Measurements from ENCODE around the gene SPTB.

SPTB gene

GRCh38 chr14:64885559-64885958 lies 5.9 kb upstream of the SPTB start:
- DNase-seq (ENCODE audit: low read depth): no peak

GRCh38 chr14:64880221-64881121 lies 764 bp upstream of the SPTB start:
- peak; percentile 25 for DNase-seq (ENCODE audit: low read depth)

GRCh38 chr14:64878837-64879634 lies 671 bp downstream of the SPTB start:
- no peak for DNase-seq (ENCODE audit: low read depth)

DNA sequence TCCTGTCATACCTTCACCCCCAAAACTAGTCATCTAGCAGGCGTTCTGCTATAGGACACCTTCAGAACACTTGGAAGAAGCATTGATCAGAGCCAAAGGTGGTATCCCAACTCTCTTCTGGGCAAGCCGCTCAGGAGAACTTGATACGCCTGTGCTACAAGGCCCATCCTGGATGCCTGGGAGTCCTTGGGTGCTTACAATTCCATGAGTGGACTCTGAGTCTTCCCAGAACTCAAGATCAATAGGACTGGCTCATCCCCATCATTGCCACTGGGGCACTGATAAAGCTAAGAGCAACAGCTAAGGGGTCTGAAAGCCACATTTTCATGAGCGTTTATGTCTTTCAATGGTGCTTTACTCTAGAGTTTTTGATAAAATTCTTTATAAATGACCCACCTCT lies 1.9 kb downstream of the SPTB start:
- DNase-seq (ENCODE audit: low read depth): no peak

DNA sequence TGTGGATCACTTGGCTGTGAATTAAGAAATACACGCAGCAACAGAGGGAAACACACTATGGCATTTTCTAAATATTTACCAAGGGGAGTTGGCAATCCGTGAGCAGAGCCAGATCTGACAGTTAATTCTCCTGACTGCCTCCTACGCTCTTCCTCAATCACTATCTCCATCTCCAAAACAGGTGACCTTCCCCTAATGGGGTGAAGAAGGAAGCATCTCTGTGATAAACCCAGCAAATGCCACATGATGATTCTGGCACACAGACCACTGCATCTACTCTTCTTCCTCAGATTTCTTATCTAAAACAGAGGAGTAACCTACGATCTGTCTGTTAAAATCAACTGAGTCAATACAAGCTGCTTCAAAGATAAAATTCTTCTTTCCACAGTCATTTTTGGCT lies 4.4 kb downstream of the SPTB start:
- no peak for DNase-seq (ENCODE audit: low read depth)

GRCh38 chr14:64873506-64874219 lies 6.0 kb downstream of the SPTB start:
- no peak for DNase-seq (ENCODE audit: low read depth)

- DNase-seq (ENCODE audit: low read depth): no peak
Observed at GRCh38 chr14:64871344-64871743, 8.4 kb downstream of the SPTB start.

- DNase-seq (ENCODE audit: low read depth): no peak
Observed at GRCh38 chr14:64870160-64870559, 9.5 kb downstream of the SPTB start.

DNA sequence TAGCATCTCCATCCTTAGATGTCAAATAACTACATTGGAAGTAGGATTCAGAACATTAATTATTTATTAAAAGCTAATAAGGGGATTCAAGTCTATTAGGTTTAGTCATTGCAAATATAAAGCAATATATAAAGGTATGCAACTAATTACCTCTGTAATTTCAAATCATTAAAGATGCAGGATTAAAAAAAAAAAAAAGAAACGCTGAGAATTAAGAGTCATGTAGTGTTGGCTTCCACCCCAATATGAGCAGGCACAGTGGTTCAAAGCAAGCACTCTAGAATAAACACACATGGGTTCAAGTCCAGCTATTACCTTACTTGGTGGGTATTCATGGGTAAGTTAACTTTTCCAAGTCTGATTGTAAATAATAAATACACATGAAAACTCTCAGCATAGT lies 10.9 kb downstream of the SPTB start:
- no peak for DNase-seq (ENCODE audit: low read depth)

DNA sequence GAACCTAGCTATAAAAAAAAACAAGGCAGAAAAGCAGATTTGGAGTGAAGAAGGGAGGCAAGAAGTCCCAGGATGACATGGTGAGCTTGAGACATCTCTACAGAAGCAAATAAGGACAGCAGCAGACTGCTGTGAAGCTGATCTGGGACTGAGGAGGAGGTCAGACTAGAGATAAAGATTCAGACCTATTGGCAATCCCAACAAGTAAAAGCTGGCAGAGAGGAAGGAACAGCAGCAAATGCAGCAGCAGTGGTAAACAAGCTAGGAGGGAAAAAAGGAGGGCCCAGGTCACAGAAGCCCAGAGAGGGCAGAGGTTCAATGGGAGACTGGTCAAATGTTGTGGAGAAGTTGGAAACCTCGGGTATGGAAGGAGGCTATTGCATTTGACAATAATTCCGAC lies 11.3 kb downstream of the SPTB start:
- DNase-seq (ENCODE audit: low read depth): no peak

GRCh38 chr14:64867182-64867581 lies 12.5 kb downstream of the SPTB start:
- DNase-seq (ENCODE audit: low read depth): no peak

DNA sequence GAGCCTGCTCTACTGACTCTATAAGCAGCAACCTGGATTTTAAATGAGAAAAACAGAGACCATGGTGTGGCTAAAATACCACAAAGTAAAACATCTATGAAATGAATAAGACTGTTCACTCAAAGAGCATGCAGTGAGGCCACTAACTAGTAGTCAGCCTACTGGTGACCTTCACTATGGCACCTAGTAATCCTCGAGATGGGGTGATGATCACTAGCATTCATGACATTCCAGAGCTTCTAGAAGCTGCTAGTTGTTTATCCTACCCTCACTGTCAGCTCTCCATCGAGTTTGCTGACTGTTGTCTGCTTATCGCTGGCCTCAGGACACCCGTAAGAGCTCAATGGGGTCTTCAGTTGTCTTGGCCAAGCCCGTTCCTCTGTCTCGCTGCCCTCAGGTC lies 13.7 kb downstream of the SPTB start:
- DNase-seq (ENCODE audit: low read depth): no peak

DNA sequence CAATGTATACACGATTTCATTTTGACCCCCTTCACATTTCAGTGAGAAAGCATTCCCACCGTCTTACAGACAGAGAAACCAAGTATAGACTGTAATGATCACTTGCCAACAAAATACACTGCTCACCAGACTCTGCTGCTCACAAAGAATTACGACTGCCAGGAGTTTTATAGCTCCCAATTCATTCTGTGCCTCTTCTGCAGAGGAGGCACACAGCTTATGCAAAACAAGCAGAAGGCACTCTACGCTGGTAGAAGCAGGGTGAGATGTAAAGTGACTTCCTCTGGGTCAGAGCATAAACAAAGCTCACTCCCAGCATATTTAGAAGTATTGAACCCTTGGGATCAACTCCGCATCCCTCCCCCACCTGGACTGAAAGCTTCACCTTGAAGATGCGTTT lies 14.6 kb downstream of the SPTB start:
- DNase-seq (ENCODE audit: low read depth): no peak

GRCh38 chr14:64864258-64864657 lies 15.4 kb downstream of the SPTB start:
- DNase-seq (ENCODE audit: low read depth): no peak

- DNase-seq (ENCODE audit: low read depth): no peak
Observed at GRCh38 chr14:64861916-64862315, 17.8 kb downstream of the SPTB start.

DNA sequence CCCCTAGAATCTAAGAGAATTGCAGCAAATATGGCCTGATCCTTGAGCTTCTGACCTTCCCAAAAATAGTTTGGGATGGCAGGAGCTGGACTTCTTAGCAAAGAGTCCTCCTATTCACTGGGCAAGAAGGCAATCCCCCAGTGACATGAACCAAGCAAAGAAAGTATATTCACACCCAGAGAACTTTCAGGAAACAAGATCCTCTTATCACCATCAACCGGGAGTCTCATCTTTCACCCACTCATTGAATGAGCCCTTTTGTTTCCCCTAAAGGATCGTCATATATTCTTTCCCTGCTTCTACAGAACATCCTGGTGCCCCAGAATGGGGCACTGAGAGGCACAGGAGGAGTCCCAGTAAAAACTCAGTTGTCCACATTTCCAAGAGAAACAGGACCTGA lies 19.7 kb downstream of the SPTB start:
- no peak for DNase-seq (ENCODE audit: low read depth)

DNA sequence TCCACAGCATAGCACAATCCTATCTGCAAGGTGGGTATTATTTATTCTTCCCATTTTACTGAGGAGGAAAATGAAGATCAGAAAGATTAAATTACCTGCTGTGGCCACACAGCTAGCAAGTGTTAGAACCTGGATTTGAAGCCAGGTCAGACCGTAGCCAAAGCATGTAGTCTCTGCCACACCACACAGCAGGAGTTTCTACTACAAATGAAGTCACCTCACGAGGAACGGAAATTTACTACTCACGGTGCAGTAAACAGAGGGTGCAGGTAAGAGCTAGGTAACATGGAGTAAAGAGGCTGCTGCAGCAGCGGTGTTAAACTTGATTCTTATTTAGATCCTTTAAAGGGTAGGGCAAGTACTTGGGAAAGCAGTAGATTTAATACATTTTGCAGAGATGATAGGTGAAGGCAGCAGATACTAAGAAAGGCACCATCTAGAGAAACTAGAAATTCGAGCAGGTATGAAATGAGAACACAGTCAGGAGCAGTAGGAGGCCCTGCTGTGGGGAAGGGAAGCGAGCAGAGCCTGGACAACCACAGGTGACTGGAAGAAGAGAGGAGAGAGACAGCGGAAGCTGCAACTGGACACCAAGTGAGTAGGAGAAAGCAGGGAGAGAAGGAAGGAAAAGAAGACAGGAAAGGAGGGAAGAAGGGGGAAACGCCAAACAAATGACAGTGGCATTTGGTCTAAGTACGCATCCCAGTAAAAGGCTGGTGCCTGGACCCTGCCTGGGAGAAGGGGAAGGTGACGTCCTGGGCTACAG lies 21.5 kb downstream of the SPTB start:
- DNase-seq (ENCODE audit: low read depth): no peak

- DNase-seq (ENCODE audit: low read depth): no peak
Observed at GRCh38 chr14:64856529-64857445, 22.9 kb downstream of the SPTB start.

- no peak for DNase-seq (ENCODE audit: low read depth)
Observed at GRCh38 chr14:64855721-64856528, 23.8 kb downstream of the SPTB start.
